ENCODE results near the gene TSPAN15. TPM values are rescaled to one million over a fixed set of nuclear protein-coding genes. Genes with fewer than 3 reads are reported as not detected.
A peak's percentile ranks its signal among the peaks of the same experiment; 100 is the strongest.

Gene TSPAN15
- total RNA-seq, 1 experiment from 2014 or later = 7.7 TPM

GRCh38 chr10:69439813-69440506 is 11.3 kb upstream of the TSPAN15 start:
- no peak overlapping the region for H2BK15ac ChIP-seq (ENCODE audit: low read depth, low read length)
- no CpG with 5 or more reads among the region's 5 CpGs for WGBS (ENCODE audit: extremely low coverage, insufficient read length, low lambda C conversion rate)

More at GRCh38 chr10:69439813-69440506, 11.3 kb upstream of the TSPAN15 start:
- peak; percentile 45 for DNase-seq
- H3K14ac ChIP-seq (ENCODE audit: insufficient read depth, low read length) = no peak overlapping the region
- H3K23ac ChIP-seq (ENCODE audit: insufficient read length, low read depth, low read length) = no peak overlapping the region
- no peak overlapping the region for H2AFZ ChIP-seq (ENCODE audit: low read length)
- H3K79me2 ChIP-seq (ENCODE audit: insufficient read depth, low read length) = no peaks in the 10 kb centered on the region
- no peaks in the 10 kb centered on the region for H3K23me2 ChIP-seq (ENCODE audit: insufficient read length, low read depth, low read length, poor library complexity, severe bottlenecking)
- no peak overlapping the region for H3T11ph ChIP-seq (ENCODE audit: low read length)
- H2BK20ac ChIP-seq (ENCODE audit: low read depth, low read length, poor library complexity, severe bottlenecking) = no peak overlapping the region
- H3K27ac Mint-ChIP-seq = no peak overlapping the region
- H4K20me1 ChIP-seq (ENCODE audit: control insufficient read depth, insufficient read depth, insufficient read length) = no peaks in the 10 kb centered on the region
- no peaks in the 10 kb centered on the region for H3K9me3 ChIP-seq (ENCODE audit: control insufficient read depth, low read depth, low read length)
- H3K27me3 ChIP-seq (ENCODE audit: insufficient read depth, low read length) = no peaks in the 10 kb centered on the region
- H3K4me2 ChIP-seq (ENCODE audit: insufficient read depth, insufficient read length, low read length) = no peak overlapping the region
- no peak overlapping the region for H3K4me3 Mint-ChIP-seq
- peaks cover 3 to 10% of the 10 kb centered on the region in 2 experiments; a peak in 3 of 4 replicates for H3K4me1 Mint-ChIP-seq
- peaks cover 47% of the 10 kb centered on the region for H3K27me3 Mint-ChIP-seq (ENCODE audit: low read depth)
- no peak overlapping the region for H2BK12ac ChIP-seq (ENCODE audit: insufficient read length, low read depth, low read length)
- H4K8ac ChIP-seq (replicated peaks; ENCODE audit: insufficient read length, low read depth, low read length) = no peak overlapping the region
- no peak overlapping the region for H2AK5ac ChIP-seq (ENCODE audit: insufficient read length, low read length)
- no peak for TF ChIP-seq CTCF (conservative IDR thresholded peaks at IDR 0.05)
- no peak overlapping the region for H4K91ac ChIP-seq (ENCODE audit: insufficient read length, low read depth, low read length)
- no peak overlapping the region for H3K18ac ChIP-seq (ENCODE audit: insufficient read length, low read depth, low read length)
- H3K4me1 ChIP-seq (ENCODE audit: insufficient read depth, low read length) = no peaks in the 10 kb centered on the region
- no peak overlapping the region for H3K56ac ChIP-seq (ENCODE audit: insufficient read length, low read depth, low read length)
- H3K9ac ChIP-seq (ENCODE audit: extremely low read depth, insufficient read length, low read length) = no peak overlapping the region
- no peak overlapping the region for H2BK120ac ChIP-seq (ENCODE audit: low read depth, low read length, poor library complexity, severe bottlenecking)
- H3K79me1 ChIP-seq (ENCODE audit: insufficient read depth, low read depth, low read length, poor library complexity, severe bottlenecking) = no peaks in the 10 kb centered on the region
- H4K5ac ChIP-seq (ENCODE audit: insufficient read length, low read depth, low read length) = no peak overlapping the region
- H3K36me3 Mint-ChIP-seq (ENCODE audit: insufficient read depth in 1 of 3, low read depth in 3 of 3) = no peaks in the 10 kb centered on the region
- no peak overlapping the region for H3K27ac ChIP-seq (ENCODE audit: insufficient read length, low read depth, low read length)
- peaks cover 0 to 7% of the 10 kb centered on the region in 2 experiments; a peak in 2 of 5 replicates for H3K9me3 Mint-ChIP-seq
- H2BK5ac ChIP-seq (ENCODE audit: insufficient read length, low read length) = no peak overlapping the region
- no peak overlapping the region for H3K4ac ChIP-seq (ENCODE audit: low read depth, low read length)

All from H9 (cell line).